Measurements from ENCODE around the gene HMGXB4. TPM values are rescaled to one million over a fixed set of nuclear protein-coding genes. Genes with fewer than 3 reads are reported as not detected.

Gene HMGXB4
- total and polyA plus RNA-seq, 9 donors = 14.8 to 23.9 (median 20.0) TPM

GRCh38 chr22:35257002-35257320, 332 bp upstream of the HMGXB4 start:
- DNase-seq = no peak
- Histone ChIP-seq H3K4me3 (peak overlapping the region; percentile 88), H3K27me3 (no peaks in the 10 kb centered on the region), H3K9me3 (no peaks in the 10 kb centered on the region), H3K36me3 (no peaks in the 10 kb centered on the region), H3K27ac (no peak overlapping the region), H3K4me1 (ENCODE audit: insufficient read depth) (peaks cover 3% of the 10 kb centered on the region)
- intact Hi-C loops (cut with DNase I) = no loop called here
- TF ChIP-seq POLR2A (IDR thresholded peaks at IDR 0.05) (no peak), CTCF (IDR thresholded peaks at IDR 0.05) (no peak), EP300 (IDR thresholded peaks at IDR 0.05) (no peak)
- 1 to 3% (median 1%) methylated on average over 3 of the region's 3 CpGs for WGBS, 3 donors

- no peak for DNase-seq
- Histone ChIP-seq H3K4me3 (peak overlapping the region; percentile 88), H3K9me3 (no peaks in the 10 kb centered on the region), H3K27me3 (no peaks in the 10 kb centered on the region), H3K4me1 (ENCODE audit: insufficient read depth) (peaks cover 3% of the 10 kb centered on the region), H3K36me3 (no peaks in the 10 kb centered on the region), H3K27ac (peak overlapping the region; percentile 92 to 100)
- intact Hi-C loops (cut with DNase I) = no loop called here
- TF ChIP-seq EP300 (IDR thresholded peaks at IDR 0.05) (no peak), CTCF (IDR thresholded peaks at IDR 0.05) (no peak), POLR2A (IDR thresholded peaks at IDR 0.05) (no peak)
- 23 to 27% (median 25%) methylated on average over 23 of the region's 23 CpGs for WGBS, 3 donors
Measured at GRCh38 chr22:35258191-35258988, 1.1 kb downstream of the HMGXB4 start.

- no peaks in the 10 kb centered on the region for H3K36me3 ChIP-seq
- WGBS, 3 donors = 83 to 88% (median 85%) methylated on average over 7 of the region's 7 CpGs
- H3K4me1 ChIP-seq (ENCODE audit: insufficient read depth) = no peaks in the 10 kb centered on the region
- H3K27ac ChIP-seq = no peak overlapping the region
- H3K9me3 ChIP-seq = no peaks in the 10 kb centered on the region
- no peak for DNase-seq
- H3K27me3 ChIP-seq = no peaks in the 10 kb centered on the region
- H3K4me3 ChIP-seq = no peak overlapping the region
- no peak for TF ChIP-seq EP300 (IDR thresholded peaks at IDR 0.05)
- TF ChIP-seq CTCF (IDR thresholded peaks at IDR 0.05) = no peak
- TF ChIP-seq POLR2A (IDR thresholded peaks at IDR 0.05) = no peak
- intact Hi-C loops (cut with DNase I) = no loop called here
Measured at GRCh38 chr22:35264986-35265385, 7.7 kb downstream of the HMGXB4 start.

- WGBS, 3 donors = 73 to 85% (median 78%) methylated on average over 3 of the region's 3 CpGs
Measured at GRCh38 chr22:35266277-35266676, 9.0 kb downstream of the HMGXB4 start.

More at GRCh38 chr22:35266277-35266676, 9.0 kb downstream of the HMGXB4 start:
- Histone ChIP-seq H3K4me1 (ENCODE audit: insufficient read depth) (no peaks in the 10 kb centered on the region), H3K4me3 (no peak overlapping the region), H3K9me3 (no peaks in the 10 kb centered on the region), H3K27me3 (no peaks in the 10 kb centered on the region), H3K36me3 (no peaks in the 10 kb centered on the region), H3K27ac (no peak overlapping the region)
- intact Hi-C loops (cut with DNase I) = no loop called here
- TF ChIP-seq CTCF (IDR thresholded peaks at IDR 0.05) = no peak
- TF ChIP-seq EP300 (IDR thresholded peaks at IDR 0.05) = no peak
- no peak for TF ChIP-seq POLR2A (IDR thresholded peaks at IDR 0.05)
- DNase-seq = no peak
